ENCODE results near the gene DTNB. TPM values are rescaled to one million over a fixed set of nuclear protein-coding genes. Genes with fewer than 3 reads are reported as not detected.
A peak's percentile ranks its signal among the peaks of the same experiment; 100 is the strongest.

DTNB gene
- total RNA-seq, 3 donors from 2014 or later = 4.8 to 8.8 (median 7.2) TPM

GRCh38 chr2:25380586-25381375 is 292.6 kb downstream of the DTNB start:
- no peak for TF ChIP-seq CTCF (IDR thresholded peaks at IDR 0.05)
- peak in 1 of 3 donors; percentile 42 for DNase-seq

DNA sequence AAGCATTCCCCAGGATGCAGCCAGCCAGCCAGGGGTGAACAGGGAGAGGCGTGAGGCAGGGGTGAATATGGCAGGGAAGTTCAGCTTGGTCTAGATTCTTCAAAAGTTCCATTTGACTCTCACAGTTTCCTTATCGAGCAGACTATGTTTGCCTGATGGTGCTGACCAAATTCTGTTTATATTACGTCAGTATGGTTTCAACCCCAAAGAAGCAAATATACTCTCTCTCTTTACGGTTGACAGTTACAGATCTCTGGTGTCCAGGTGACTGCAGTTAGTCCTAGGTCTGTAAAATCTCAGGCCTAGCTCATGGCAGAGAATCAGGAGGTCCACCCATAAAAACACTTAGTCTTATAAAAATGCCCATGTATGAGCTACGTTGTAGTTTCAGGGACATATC is 293.4 kb downstream of the DTNB start:
- peak in 1 of 3 donors; percentile 14 for DNase-seq
- intact Hi-C loops (cut with DNase I, micrococcal nuclease) = no loop called here

More at GRCh38 chr2:25380586-25381375, 292.6 kb downstream of the DTNB start:
- H3K4me3 ChIP-seq = no peak overlapping the region
- intact Hi-C loops (cut with DNase I, micrococcal nuclease) = no loop called here
- no peak for ATAC-seq
- H3K36me3 ChIP-seq (ENCODE audit: low read depth) = no peaks in the 10 kb centered on the region
- H3K9me3 ChIP-seq = no peaks in the 10 kb centered on the region
- H3K4me1 ChIP-seq (ENCODE audit: low read depth) = peaks cover 15% of the 10 kb centered on the region

DNA sequence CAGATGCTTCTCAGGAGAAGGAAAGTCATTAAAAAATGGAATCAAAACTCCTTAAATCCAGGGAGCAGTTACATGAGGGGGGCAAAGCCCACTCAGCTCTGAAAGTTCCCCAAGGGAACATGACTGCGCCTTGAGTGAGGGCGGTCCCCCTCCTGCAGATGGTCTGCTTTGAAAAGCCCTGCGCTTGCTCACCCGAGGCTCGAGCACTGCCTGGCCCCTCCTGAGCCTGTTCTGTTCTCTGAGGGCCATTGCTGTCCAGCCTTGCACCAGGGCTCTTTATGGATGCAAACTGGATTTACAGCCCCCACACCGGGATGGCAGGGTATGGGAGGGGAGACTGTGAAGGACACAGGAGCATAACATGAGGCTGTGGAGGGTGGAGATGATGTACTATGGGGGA is 293.8 kb downstream of the DTNB start:
- DNase-seq = peak in 1 of 3 donors; percentile 34
- intact Hi-C loops (cut with DNase I, micrococcal nuclease) = no loop called here

More for the DNA sequence above, 293.4 kb downstream of the DTNB start:
- ATAC-seq = no peak
- Histone ChIP-seq H3K4me1 (ENCODE audit: low read depth) (peaks cover 15% of the 10 kb centered on the region), H3K36me3 (ENCODE audit: low read depth) (no peaks in the 10 kb centered on the region), H3K9me3 (no peaks in the 10 kb centered on the region), H3K4me3 (no peak overlapping the region)
- no peak for TF ChIP-seq CTCF (IDR thresholded peaks at IDR 0.05)

GRCh38 chr2:25378731-25379490 is 294.5 kb downstream of the DTNB start:
- H3K9me3 ChIP-seq = no peaks in the 10 kb centered on the region
- no peak overlapping the region for H3K4me3 ChIP-seq
- DNase-seq (peak in 1 of 3 donors; percentile 37), ATAC-seq (no peak)
- no peak for TF ChIP-seq CTCF (IDR thresholded peaks at IDR 0.05)
- H3K36me3 ChIP-seq (ENCODE audit: low read depth) = no peaks in the 10 kb centered on the region
- intact Hi-C loops (cut with DNase I, micrococcal nuclease) = no loop called here
- peaks cover 15% of the 10 kb centered on the region for H3K4me1 ChIP-seq (ENCODE audit: low read depth)

More for the DNA sequence above, 293.8 kb downstream of the DTNB start:
- H3K4me1 ChIP-seq (ENCODE audit: low read depth) = peaks cover 15% of the 10 kb centered on the region
- no peak overlapping the region for H3K4me3 ChIP-seq
- ATAC-seq = no peak
- H3K9me3 ChIP-seq = no peaks in the 10 kb centered on the region
- no peak for TF ChIP-seq CTCF (IDR thresholded peaks at IDR 0.05)
- no peaks in the 10 kb centered on the region for H3K36me3 ChIP-seq (ENCODE audit: low read depth)

GRCh38 chr2:25377822-25378421 is 295.5 kb downstream of the DTNB start:
- H3K9me3 ChIP-seq = no peaks in the 10 kb centered on the region
- peaks cover 21% of the 10 kb centered on the region for H3K4me1 ChIP-seq (ENCODE audit: low read depth)
- ATAC-seq = no peak
- H3K36me3 ChIP-seq (ENCODE audit: low read depth) = no peaks in the 10 kb centered on the region
- H3K4me3 ChIP-seq = no peak overlapping the region
- intact Hi-C loops (cut with DNase I, micrococcal nuclease) = no loop called here
- no peak for TF ChIP-seq CTCF (IDR thresholded peaks at IDR 0.05)
- DNase-seq = peak in 1 of 3 donors; percentile 44
